ENCODE data around the gene RHOBTB3.

Gene RHOBTB3

DNA sequence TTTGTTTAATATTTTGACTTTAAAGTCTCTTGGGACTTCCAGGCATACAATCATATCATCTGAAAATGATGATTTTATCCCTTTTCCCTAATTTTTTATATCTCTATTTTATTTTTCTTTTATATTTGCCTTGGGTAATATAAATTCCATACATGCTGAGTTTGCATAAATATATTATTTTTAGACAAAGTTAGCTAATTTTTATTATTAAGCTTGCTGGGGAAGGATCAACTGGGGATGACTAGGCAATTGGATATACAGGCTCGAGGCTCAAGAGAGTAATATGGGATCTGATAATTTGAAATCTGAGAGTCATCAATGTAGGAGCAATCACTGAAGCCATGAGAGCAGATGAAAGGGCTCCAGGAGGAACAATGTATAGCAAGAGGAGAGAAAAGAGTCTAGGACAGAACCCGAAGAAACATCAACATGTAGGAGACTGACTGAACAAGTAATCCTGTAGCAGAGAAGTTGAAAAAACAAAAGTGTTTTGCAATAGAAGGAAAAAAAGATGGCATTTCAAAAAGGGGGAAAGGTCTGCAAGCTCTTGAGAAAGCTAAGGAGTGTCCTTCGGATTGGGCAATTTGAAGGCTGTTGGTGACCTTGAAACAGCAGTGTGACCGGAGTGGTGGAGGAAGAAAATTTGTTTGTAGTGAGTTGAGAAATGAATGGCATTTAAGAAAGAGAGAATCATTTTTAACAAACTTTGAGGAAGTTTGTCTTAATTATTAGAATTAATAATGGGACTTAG, 17.0 kb upstream of the RHOBTB3 start:
- DNase-seq = no peak

DNA sequence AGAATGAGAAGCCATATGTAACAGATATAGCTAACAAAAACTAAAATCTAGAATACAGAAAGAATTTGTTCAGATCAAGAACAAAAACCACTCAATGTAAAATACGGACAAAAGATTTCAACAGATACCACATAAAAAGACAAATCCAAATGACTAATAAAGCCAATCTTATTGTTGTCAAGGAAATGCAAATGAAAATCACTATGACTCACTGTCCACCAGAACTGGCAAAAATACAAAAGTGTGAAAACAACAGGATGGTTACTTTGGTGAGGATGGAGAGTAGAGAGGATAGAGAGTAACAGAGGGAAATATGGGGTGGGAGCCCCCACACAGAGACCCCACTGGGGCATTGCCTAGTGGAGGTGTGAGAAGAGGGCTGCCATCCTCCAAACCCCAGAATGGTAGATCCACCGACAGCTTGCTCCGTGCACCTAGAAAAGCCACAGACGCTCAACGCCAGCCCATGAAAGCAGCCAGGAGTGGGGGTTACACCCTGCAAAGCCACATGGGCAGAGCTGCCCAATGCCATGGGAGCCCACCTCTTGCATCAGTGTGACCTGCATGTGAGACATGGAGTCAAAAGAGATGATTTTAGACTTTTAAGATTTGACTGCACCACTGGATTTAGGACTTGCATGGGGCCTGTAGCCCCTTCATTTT, 15.2 kb upstream of the RHOBTB3 start:
- DNase-seq = no peak

GRCh38 chr5:95717439-95717838, 13.7 kb upstream of the RHOBTB3 start:
- DNase-seq = no peak

DNA sequence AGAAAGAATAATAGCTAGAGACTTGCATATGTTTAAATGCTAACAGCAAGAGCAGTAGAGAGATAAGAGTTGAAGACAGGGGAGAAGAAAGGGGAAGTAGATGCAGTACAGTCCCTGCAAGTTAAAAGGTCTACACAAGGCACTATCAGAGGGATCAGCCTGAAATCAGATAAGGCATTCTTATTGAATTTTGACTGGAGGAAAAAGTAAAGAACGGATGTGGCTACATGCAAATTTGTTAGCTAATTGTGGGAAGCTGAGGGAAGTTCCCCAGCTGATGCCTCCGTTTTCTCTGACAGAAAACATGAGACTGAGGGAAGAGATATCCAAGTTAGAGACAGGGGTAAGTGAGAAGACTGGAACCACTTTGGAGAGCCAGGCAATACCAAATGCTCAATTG, 12.9 kb upstream of the RHOBTB3 start:
- no peak for DNase-seq

- no peak for DNase-seq
Observed at GRCh38 chr5:95718738-95719137, 12.4 kb upstream of the RHOBTB3 start.

DNA sequence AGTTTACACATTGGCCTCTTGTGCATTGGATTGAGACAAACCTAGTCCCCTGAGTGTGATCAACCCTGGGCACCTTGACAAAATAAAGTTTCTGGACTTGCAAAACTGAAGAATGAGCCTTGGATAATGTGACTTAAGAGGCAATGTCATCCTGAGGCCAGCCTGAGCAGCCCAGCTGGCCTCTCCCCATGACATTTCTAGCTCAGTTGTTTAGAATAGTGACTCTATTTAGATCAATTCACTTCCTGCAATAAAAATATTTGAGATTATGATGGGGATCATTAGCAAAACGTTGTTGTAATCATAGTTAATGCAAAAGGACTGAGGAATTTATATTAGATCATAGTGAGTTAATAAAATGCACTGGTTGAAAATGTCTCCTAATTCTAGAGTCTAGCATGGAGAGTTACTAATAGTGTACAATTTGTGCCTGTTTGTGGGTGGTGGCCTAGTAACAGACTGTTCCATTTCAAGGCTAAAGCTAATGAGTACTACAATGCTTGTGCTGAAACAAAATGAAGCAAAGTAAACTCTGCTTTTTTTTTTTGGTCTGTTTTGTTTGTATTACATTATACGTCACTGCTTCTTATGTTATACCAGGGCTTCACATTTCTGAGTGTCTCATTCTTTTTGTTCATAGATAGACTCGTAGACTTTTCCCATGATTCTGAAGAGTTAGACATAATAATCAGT, 10.9 kb upstream of the RHOBTB3 start:
- DNase-seq = no peak

DNA sequence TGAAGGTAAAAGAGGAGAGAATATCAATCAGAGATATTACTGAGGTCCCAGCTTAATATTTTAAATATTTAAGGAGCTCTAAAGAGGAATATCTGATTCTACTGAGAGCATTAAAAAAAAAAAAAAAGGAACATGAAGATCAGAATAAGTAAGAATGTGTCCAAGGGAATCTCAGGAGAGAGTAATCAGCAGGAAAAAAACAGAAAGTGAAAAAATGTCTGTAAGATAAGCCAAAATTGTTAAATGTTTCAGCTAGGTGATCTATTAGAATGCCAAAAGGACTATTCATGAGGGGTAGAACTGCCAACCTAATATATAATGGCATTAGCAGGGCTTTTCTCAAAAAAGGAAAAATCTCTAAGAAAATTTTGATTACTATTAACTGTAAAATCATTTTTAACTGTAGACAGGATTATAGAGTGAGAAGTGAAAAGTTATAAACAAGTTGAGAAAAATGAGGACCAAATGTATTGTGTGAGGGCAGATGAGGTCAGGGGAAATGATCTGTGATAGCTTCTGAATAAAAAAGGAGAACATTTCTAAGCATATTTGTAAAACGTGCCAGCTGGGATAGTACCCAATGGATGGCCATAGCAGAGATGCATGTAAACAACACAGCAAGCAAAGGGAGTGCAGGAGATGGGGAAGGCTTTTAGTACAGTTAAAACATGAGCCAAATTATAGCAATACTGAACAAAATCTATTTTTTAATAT, 9.4 kb upstream of the RHOBTB3 start:
- no peak for DNase-seq

DNA sequence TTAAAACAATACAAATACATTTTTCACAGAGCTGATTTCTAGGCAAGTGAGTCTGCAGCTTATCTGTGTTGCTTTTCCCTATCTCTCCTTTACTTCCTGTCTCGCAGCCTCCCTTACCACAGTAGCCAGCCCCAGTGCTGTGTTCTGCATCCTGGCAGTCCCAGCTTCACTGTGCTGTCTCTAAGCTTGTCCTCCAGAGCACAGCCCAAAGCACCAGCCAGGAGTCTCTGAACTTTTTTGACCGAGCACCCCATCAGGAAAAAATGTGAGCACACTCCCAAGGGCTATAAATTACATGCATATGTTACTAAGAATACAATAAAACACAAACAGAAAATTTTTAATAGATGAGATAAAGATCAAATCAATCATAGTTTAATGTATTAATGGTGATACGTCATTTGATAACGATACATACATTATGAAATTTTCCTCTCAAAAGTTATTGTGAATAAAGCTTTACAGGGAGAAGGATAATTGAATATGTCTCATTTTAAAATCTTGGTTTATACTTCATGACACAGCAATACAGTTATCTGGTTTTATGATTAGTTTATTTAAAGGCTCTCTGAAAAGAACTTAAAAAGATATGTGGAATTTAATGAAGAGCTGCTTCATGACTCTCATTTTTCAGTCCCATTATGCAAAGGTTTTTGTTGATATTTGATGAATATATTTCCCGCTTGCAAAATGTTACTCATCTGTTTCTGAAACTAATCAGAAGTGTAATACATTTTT, 7.3 kb upstream of the RHOBTB3 start:
- no peak for DNase-seq

DNA sequence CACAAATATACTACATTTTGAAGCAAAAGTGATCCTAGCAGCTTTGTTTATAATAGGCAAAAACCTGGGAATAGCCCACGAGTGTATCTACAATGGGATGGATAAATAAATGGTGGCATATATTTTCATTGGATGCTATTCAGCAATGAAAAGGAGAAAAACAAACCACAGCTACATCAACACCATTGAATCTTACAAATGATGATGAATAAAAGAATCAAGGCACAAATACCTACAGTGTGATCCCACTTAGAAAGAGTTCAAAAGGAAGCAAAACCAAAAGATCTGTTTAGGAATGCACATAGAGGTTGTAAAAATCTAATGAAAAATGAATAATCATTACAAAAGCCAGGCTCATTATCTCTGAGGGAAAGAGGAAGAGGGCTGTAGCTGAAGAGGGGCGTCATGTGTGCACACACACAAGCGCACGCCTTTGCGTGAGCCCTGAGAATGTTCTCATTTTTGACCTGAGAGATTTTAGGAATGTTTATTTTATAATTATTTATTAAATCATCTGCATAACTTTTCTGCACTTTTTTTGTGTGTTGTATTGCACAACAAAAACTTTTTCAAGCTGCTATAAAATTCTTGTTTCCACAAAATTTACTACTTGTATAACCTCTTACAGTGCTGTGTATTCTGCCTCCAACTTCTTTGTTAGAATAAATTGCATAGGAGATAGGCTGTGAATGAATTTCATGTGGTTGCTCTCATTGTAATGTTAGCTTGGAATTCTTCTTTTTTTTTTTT, 5.9 kb upstream of the RHOBTB3 start:
- DNase-seq = no peak

GRCh38 chr5:95725937-95726810, 5.0 kb upstream of the RHOBTB3 start:
- no peak for DNase-seq

- no peak for DNase-seq
Observed at GRCh38 chr5:95726811-95727763, 4.0 kb upstream of the RHOBTB3 start.

GRCh38 chr5:95727764-95728191, 3.4 kb upstream of the RHOBTB3 start:
- DNase-seq = peak in 1 of 2 experiments; percentile 6

- DNase-seq = no peak
Observed at GRCh38 chr5:95728494-95729114, 2.5 kb upstream of the RHOBTB3 start.

DNA sequence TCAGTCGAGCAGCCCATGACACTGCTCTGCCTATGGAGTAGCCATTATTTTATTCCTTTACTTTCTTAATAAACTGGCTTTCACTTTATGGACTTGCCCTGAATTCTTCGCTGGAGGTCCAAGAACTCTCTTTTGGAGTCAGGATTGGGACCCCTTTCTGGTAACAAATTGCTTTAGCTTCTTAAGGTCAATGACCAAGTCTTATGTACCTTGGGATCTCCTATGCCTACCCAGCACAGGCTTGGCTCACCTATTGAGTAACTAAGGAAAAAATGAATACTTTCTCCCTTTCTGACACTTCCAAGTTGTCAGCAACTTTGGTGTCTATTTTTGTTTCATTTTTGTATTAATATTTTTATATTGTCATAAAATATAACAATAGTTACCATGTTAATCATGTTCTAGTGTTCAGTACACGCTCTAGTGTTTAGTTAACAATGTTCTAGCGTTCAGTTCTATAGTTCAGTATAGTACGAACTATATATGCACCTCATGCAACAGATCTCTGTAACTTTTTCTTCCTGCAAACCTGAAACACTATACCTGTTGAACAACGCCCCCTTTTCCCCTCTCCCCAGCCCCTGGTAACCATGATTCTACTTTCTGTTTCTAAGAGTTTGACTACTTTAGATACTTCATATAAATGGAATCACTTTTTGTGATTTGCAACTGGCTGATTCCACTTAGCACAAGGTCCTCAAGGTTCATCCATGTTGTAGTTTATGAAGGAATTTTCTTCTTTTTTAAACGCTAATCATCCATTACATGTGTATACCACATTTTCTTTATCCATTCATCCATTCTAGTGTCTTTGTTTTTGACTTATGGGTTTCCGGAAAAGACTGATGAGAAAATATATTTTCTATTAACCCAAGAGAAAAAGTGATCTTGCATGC, 1.8 kb upstream of the RHOBTB3 start:
- no peak for DNase-seq

GRCh38 chr5:95730011-95730700, 980 bp upstream of the RHOBTB3 start:
- no peak for DNase-seq

DNA sequence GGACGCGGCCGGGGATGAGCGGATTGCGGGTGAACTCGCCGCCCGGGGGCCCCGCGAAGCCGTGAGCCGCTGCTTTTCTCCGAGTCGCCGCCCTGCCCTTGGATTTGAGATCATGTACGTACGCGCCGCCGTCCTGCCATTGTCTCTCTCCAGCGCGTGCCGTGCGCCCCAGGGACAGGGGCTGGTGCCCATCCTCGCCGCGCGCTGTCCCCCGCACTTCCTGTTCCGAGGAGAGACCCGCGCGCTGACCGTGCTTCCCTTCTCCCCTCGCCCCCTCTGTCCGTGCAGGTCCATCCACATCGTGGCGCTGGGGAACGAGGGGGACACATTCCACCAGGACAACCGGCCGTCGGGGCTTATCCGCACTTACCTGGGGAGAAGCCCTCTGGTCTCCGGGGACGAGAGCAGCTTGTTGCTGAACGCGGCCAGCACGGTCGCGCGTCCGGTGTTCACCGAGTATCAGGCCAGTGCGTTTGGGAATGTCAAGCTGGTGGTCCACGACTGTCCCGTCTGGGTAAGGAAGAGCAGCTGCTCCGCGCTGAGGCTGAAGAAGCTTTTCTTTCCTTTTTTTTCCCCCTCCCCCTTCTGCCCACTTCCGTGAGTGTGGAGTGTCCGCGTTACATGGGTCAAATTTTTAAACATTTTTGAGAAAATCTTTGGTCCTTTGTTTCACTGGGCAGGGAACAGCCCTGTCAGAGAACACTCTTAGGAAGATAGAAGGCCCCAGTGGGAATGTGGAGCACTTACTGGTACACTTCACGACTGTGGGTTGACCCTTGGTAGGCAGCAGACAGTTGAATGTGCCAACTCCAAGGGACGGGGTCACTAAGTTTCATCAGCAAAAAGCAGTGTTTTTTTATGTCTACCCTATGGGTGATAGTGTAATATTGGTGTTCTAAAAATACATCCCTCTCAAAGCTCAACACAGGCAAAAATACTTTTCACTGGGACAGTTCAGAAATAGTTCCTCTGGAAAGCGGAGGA, 727 bp downstream of the RHOBTB3 start:
- peak; percentile 31 to 51 for DNase-seq
